ENCODE results near the gene ASB16.

DNA sequence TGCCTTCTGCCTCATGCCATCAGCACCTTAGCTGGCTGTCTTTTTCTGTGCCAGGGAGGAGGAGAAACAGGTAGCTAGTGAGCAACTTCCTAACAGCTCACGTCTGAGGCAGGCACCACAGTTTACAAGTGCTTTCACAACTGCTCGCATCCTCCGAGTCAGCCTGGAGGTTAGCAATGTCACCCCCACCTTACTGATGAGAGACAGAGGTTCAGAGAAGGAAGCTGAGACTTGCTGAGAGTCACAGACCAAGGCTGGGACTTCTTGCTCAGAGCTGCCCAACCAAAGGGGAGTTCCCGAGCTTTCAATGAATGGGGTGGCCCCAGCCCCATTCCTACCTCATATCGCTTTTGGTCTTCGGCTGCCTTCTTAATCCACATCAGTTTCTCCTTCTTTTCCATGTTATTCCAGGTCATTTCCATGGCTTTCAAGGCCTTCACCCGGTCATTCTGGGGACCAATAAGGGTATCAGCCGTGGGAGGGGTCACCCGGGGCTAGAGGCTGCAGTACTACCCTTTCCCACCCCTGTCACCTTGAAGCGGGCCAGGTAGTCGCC lies 39.4 kb downstream of the ASB16 start:
- TF ChIP-seq, protein P1, sequence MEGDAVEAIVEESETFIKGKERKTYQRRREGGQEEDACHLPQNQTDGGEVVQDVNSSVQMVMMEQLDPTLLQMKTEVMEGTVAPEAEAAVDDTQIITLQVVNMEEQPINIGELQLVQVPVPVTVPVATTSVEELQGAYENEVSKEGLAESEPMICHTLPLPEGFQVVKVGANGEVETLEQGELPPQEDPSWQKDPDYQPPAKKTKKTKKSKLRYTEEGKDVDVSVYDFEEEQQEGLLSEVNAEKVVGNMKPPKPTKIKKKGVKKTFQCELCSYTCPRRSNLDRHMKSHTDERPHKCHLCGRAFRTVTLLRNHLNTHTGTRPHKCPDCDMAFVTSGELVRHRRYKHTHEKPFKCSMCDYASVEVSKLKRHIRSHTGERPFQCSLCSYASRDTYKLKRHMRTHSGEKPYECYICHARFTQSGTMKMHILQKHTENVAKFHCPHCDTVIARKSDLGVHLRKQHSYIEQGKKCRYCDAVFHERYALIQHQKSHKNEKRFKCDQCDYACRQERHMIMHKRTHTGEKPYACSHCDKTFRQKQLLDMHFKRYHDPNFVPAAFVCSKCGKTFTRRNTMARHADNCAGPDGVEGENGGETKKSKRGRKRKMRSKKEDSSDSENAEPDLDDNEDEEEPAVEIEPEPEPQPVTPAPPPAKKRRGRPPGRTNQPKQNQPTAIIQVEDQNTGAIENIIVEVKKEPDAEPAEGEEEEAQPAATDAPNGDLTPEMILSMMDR (conservative IDR thresholded peaks at IDR 0.05 in 1 of 2, IDR thresholded peaks at IDR 0.05 in 1 of 2; ENCODE audit: low read depth in 1 of 2, low read length in 2 of 2) = no peak
- TF ChIP-seq EZH2 (IDR thresholded peaks at IDR 0.05; ENCODE audit: low read length, missing control alignments) = no peak
